ENCODE measurements around the gene CPXM1. TPM values are rescaled to one million over a fixed set of nuclear protein-coding genes. Genes with fewer than 3 reads are reported as not detected.

Gene CPXM1
- total and polyA plus RNA-seq, 9 of the 15 experiments (the other 6 are each of a cell fraction or from before 2014, with no cell fraction given): 0.04 to 1.1 (median 0.37) TPM; not detected in 2

- TF ChIP-seq RERE (CRISPR knock-in tag; IDR thresholded peaks at IDR 0.05; ENCODE audit: borderline replicate concordance) (no peak), NFE2L1 (tag; IDR thresholded peaks at IDR 0.05; ENCODE audit: borderline replicate concordance, low read depth) (no peak), TEAD1 (CRISPR knock-in tag; IDR thresholded peaks at IDR 0.05) (no peak), ID3 (CRISPR knock-in tag; IDR thresholded peaks at IDR 0.05) (no peak), ID3 (tag; IDR thresholded peaks at IDR 0.05) (no peak), NR3C1 (CRISPR knock-in tag; IDR thresholded peaks at IDR 0.05) (0 out of 2 replicates have a peak, but pooled peaks have one; percentile 18), TEAD2 (tag; IDR thresholded peaks at IDR 0.05) (no peak), MITF (IDR thresholded peaks at IDR 0.05) (no peak), MTA3 (IDR thresholded peaks at IDR 0.05; ENCODE audit: borderline replicate concordance) (peak; percentile 35; the same call in 1 of the 2 replicates), ZNF311 (CRISPR knock-in tag; IDR thresholded peaks at IDR 0.05) (no peak), PRPF4 (IDR thresholded peaks at IDR 0.05; ENCODE audit: insufficient read depth, low read depth, low read length, poor library complexity, severe bottlenecking) (no peak), ZNF347 (CRISPR knock-in tag; IDR thresholded peaks at IDR 0.05; ENCODE audit: low read depth) (no peak), E2F3 (CRISPR knock-in tag; IDR thresholded peaks at IDR 0.05) (no peak), CBX2 (IDR thresholded peaks at IDR 0.05; ENCODE audit: insufficient read depth, low read length, poor library complexity, severe bottlenecking) (no peak)
Measured at GRCh38 chr20:2752567-2753460, 47.6 kb downstream of the CPXM1 start (continued).

Measured in K562 (cell line).